NOMO-1 (cell line): ENCODE measurements around the gene GATA3.
"Not testable (repeated sequence)": the region's sequence is repeated elsewhere in the genome, so short reads cannot be mapped to it uniquely, and the experiment has no call there.

Experiments
- DNase-seq, 2 experiments: peaks; one replicate each; lab custom pipeline; 2025; ENCODE audit not compliant: unreplicated experiment in 2 of 2; lab: John Stamatoyannopoulos, UW

Gene GATA3

DNA sequence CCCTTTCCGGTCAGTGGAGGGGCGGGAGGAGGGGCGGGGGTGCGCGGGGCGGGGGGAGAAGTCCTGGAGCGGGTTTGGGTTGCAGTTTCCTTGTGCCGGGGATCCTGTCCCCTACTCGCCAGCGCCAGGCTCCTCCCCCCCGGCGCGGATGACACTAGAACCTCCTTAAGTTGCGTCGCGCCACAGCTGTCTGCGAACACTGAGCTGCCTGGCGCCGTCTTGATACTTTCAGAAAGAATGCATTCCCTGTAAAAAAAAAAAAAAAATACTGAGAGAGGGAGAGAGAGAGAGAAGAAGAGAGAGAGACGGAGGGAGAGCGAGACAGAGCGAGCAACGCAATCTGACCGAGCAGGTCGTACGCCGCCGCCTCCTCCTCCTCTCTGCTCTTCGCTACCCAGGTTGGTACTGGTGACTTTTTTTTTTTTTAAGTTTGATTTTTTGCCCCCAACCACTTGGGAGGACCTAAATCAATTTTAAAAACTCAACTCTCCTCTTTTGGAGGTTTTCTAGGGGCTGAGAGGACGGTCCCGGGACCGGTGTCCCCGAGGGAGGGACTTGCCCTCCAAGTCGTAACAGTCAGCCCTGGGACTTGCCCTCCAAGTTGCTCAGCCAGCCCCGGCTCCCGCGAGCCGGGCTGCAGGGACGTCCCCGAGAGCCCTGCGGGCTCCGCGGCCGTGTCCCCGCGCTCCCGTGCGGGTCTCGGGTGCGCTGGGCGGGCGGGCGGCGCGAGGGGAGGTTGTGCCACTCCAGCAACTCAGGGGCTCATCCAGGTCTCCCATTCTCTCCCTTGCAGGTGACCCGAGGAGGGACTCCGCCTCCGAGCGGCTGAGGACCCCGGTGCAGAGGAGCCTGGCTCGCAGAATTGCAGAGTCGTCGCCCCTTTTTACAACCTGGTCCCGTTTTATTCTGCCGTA lies at the start of gene GATA3:
GATA3 (plus strand) TSS at position 195 of the 914 bp plus-strand sequence. CDS start 968 bp downstream, outside the sequence.
- no peak for DNase-seq

DNA sequence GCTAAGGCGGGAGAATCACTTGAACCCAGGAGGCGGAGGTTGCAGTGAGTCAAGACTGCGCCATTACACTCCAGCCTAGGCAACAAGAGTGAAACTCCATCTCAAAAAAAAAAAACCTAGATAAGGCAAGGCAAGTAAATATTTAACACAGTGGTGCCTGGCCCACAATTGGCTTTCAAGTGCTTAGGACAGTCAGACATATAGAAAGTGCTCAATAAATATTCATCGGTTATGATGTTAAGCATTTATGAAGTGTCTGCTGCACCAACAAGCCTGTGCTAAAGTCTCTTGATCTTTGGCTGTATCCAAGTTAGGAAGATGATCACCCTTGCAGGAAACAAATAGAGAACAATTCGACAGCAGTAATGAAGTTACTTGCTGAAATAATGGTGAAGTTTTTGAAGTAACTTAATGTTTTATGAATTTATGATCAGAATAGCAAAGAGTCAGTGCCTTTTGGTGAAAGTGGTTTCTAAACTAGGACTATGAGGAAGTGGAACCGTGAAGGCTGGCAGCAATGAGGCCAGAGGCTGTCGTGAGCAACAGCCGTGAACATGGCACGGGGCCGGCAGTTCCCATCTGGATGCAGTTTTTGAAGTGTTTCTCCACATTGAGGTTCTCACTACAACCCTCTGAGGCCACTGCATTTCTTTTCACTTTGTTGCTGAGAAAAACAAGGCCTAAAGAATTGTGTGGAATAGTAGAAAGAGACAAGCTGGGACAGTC lies 48.1 kb upstream of the GATA3 start:
- DNase-seq: peak; percentile 22 to 66

DNA sequence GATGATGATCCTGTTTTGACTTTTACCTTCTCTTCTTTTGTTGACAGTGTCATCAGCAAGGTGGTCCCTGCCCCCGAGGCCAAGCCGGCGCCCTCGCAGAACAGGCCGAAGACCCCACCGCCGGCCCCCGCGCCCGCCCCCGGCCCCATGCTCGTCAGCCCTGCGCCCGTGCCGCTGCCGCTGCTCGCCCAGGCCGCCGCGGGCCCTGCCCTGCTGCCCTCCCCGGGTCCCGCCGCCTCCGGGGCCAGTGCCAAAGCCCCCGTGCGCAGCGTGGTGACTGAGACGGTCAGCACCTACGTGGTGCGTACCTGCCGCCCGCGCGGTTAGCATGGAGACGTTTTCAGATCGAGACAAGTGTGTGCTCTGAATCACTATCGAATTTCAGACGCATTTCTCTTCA lies 45.5 kb upstream of the GATA3 start:
- no peak for DNase-seq

DNA sequence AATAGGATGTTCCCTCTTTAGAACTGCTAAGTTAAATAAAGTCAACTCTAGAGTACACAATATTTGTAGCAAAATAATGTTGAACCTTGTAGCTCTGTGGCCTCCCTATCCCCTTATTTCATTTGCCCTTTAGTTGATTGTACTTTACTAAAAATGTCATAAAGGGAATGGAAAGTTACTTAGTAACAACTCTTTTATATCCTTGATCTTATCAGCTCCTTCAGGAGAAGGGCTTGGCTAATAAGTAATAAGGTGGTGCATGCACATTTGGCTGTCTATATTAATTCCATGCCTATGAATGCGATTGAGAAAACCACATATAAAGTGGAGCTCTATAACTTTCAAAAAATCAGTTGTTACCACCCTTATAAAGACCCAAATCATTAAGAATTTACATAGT lies 41.5 kb upstream of the GATA3 start:
- DNase-seq: no peak

DNA sequence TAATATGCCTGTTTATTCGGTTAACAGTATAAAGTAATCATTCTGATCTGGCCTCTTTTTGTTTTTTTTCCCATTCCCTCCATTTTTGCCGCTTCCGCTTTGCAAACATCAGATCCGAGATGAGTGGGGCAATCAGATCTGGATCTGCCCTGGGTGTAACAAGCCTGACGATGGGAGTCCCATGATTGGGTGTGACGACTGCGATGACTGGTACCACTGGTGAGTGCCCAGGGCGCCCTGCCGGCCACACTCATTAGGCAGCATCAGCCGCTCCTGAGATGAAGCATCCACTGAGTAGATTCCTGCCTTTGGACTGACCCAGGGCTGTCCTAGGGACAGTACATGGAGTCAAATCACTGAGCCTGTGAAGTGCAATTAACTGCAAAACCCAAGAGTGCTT lies 40.9 kb upstream of the GATA3 start:
- DNase-seq: no peak

DNA sequence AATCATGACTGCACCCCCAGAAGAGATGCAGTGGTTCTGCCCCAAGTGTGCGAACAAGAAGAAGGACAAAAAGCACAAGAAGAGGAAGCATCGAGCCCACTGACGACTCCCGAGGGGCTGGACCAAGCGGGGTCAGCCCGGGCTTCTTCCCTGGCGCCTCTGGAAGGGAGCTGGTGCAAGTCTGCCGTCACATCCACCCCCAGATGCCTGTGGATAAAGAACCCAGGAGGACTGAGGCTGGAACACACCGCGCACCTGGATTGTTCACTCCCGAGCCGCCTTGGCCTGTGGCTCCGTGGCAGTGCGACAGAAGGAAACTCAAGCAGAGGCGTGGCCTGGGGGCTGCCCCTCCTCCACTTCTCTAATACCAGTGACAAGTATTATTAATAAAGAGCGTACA lies 39.8 kb upstream of the GATA3 start:
- DNase-seq: no peak

DNA sequence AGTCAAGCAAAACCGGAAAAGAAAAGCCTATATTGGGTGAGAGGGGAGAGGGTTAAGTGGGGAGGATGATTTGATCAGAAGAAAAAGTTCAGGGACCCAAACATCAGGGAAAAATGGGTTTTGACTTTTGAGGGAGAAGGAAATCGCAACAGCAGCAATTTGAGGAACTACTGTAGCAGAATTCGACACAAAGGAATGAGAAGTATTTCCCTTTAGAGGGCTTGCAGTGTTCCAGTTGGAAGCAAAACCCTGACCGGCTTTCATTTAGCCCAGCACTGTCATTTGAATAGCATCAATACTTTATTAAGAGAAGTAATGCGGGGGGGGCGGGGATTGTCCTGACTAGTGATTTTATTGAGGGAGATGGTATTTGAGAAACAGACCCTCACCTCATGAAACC lies 37.2 kb upstream of the GATA3 start:
- DNase-seq: no peak

DNA sequence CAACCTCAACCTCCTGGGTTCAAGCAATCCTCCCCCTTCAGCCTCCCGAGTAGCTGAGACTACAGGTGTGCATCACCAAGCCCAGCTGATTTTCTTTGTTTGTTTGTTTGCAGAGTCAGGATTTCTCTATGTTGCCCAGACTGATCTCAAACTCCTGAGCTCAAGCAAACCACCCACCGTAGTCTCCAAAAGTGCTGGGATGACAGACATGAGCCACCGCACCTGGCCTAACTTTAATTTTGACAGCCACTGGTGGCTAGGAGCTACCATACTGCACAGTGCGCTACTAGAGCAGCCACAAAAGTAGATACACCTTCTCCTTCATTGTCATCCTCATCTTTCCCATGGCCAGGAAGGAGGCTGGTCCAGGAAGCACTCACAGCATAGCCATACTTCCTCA lies 31.2 kb upstream of the GATA3 start:
- DNase-seq: no peak

DNA sequence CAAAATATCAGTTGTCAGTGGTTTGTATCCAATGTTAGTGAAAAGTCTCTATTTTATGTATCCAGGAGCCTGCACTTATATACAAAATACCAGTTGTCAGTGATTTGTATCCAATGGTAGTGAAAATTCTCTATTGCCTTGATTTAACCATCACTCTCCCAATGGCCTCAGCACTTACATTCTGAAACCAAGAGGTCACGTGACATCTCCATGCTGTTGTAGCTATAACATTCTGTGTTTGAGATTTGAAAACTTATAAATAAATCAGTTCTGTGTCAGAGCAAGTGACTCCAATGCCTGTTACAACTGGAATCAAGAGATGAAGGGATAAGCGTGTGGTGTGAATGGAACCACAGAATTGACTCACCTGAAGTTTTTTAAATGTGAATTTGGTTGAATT lies 30.6 kb upstream of the GATA3 start:
- no peak for DNase-seq

DNA sequence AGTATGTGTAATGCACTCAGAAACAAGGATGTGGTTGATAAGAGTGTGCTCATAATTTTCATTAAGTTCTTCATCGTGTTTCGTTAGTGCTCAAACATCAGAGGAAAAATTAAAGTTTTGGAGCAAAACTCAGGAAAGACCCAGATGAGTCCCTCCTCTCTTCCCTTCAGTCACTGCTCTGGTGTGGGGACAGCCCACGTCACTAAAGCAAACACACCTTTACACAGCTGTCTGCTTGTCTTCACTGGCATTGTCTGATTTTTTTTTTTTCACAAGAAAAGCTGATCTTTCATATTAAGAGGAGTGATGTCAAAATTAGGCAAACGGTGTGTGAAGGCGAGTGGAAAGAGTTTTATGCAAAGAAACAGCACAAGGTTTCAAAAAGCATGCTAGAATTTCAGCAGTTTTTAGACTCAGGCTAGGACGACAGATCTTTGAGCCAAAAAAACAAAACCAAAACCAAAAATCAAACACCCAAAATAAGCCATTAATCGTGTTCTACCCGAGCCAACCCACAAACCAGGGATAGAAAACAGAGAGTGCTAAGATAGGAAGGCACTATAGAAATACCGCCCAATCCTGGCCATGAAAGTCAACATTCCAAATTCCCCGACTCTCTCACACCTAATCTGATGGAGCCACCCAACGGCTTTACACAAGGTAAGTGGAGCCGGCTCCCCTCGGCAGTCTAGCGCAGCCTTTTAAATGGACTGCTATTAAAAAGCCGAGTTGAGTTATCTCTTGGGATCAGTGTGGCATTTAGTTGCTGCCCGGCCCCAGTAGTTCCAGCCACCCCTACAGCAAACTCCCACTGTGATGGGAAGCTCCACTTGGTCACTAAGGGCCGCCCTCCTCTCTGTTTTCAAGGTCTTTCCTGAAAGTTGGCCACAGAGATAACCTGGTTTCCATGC lies 27.9 kb upstream of the GATA3 start:
- DNase-seq: no peak

DNA sequence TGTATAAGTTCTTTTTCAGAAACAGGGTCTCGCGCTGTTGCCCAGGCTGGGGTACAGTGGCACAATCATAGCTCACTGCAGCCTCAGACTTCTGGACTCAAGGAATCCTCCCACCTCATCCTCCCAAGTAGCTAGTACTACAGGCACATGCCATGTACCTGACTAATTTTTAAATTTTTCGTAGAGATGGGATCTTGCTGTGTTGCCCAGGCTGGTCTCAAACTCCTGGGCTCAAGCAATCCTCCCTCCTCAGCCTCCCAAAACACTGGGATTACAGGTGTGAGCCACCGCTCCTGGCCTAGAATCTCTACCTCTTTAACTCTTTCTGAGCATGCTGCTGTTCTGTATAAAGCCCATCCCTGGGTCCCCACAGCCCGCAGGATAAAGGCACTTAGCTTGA lies 23.3 kb upstream of the GATA3 start:
- not testable (repeated sequence) for DNase-seq

DNA sequence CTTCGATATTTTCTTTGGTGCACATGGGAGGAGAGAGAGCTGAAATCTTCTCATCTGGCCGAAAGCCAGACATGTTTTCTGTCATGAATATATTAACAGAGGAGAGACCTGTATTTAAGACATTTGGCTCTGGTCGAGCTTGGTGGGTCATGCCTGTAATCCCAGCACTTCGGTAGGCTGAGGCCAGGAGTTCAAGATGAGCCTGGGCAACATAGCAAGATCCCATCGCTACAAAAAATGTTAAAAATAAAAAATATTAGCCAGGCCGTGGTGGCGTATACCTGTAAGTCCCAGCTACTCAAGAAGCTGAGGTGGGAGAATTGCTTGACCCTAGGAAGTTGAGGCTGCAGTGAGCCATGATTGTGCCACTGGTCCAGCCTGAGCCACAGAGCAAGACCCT lies 21.9 kb upstream of the GATA3 start:
- no peak for DNase-seq

DNA sequence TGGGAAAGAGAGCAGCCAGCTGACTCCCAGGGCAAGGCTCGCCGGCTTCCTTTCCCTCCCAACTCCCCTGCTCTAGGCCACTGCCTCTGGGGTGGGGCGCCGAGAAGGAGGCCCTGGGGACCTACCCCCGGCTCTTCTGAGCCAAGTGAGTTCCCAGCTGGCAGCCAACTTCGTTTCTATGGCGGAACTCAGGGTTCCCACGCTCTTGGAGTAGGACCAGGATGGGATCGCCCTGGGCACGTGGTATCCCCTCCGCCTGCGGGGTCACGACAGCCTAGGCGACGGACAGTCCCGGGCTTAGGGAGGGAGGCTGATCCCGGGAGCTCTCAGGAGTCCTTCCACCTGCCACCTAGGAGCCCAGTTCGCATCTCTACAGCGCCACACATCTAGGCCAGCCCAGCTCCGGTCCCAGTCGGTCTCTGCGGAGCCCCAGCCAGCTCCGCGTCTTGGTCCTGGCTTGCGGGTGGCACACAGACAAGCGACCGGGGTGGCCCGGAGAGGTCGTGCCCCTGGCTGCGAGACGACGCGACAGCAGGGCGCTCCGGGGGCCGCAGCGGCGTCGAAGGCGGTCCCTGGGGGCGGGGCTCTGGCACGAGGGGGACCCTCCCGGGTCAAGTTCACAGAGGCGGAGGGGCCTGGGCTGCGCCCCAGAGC lies 20.5 kb upstream of the GATA3 start:
- DNase-seq: no peak

DNA sequence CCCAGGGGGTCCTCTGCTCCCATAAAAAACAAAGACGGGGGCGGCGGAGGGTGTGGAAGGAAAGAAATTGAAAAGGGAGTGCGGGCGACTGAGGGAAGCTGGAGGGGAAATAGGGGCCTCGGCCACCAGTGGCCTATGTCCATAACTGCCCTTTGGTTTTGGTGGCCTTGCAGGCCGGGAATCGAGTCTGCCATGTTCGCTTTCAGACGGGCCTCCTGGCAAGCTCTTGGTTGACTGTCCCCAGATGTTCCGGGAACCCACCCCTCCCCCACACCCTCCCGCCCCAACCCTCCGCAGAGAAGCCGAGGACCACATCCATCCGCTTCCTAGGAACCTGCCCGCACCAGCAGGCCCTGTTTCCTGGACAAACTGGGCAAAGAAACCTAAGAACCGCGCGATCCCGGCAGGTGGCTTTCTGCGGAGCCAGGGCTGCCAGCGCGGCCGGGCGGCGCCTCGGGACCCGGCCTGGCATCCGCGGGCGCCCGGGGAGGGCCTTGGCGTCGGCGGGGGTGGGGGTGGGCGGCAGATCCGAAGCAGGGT lies 20.0 kb upstream of the GATA3 start:
- no peak for DNase-seq

DNA sequence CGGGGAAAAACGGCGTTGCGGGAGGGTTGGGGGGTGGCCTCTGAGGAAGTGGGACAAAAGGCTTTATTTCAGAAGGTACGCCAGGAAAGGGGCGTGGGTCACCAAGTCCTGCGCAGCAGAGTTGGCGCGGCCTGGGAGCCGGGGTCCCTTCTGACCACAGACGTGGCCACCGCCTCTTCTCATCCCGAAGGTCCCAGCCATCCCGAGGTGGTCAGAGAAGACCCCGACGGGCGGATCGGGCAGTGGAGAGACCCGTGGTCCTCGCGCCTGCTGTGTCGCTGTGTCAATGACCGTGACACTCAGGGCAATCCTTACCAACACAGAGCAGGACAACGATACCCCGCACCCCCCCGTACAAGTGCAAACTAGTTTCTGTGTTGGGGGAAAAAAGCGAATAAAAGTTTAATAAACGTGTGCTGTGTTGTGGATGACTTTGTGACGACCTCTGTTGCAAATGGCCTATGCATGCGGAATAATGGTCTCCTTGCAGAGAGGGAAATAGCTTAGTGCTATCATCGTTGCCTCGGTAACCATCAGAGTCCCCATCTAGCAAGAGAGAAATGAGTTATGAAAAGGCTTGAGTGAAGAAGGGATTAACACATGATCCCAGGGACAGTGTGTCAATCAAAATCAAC lies 19.4 kb upstream of the GATA3 start:
- DNase-seq: no peak

DNA sequence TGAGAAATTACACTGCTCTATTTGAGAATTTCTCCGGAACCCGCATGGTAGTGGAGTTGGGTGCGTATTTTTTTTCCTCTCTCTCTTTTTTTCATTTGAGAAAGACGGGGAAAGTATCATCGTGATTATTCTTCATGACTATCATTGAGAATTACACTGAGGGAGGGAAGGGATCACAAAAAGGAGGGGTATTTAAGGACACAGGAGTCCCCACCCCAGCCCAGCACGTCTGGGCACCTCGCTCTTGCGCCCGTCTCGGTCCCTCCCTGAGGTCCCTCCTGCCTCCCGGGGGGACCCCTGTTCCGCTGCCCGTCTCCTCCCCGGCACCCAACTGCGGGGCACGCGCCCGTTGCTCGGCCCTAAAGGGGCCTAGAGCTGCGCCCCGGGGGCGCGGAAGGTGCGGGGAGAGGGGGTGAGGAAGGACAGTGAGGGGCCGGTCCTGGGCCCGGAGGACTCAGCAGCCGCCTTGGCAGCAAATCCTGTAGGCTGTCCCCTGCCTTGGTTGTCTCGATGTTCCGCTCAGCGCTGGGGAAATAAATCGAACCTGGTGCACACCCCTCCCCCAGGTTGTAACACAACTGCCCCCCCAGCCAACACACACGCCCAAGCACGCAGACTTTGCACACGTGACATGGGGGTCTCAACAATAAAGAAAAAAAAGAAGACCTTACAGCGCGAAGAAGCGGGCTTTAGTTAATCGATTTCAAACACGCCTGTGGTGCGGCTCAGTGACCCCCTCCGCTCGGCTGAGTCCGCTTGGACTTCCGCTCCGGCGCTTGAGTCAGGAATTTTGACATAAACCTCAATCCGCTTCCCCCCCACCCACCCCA lies 18.6 kb upstream of the GATA3 start:
- no peak for DNase-seq

DNA sequence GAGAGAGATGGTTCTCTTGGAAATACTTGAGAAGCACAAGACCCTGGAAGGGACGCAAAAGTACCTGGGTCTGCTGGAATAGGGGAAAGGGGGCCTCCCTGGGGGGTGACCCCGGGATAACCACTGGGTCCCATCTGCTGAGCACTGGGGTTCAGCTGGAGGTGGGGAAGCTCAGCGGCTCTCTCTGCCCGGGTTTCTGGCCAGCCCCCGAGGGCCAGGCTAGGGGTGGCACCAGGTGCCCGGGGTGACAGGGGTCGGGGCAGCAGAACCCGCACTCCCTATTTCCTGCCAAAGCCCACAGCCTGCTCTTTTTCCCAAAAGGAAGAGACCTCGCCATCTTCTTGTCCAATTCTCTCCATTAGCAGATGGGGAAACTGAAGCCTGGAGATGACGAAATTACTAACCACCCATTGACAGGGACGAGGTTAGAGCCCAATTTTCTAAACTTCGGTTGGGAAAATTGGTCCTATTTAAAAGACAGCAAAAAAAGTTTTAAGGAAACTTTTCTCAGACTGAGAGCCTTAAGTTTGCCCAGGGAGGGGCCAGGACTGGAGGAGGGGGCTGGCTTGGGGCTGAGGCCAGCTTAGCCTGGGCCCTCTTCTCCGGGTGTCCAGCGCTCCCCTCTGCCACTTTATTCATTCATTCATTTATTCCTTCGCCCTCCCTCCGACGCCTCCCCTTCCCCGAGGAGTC lies 17.8 kb upstream of the GATA3 start:
- DNase-seq: no peak

DNA sequence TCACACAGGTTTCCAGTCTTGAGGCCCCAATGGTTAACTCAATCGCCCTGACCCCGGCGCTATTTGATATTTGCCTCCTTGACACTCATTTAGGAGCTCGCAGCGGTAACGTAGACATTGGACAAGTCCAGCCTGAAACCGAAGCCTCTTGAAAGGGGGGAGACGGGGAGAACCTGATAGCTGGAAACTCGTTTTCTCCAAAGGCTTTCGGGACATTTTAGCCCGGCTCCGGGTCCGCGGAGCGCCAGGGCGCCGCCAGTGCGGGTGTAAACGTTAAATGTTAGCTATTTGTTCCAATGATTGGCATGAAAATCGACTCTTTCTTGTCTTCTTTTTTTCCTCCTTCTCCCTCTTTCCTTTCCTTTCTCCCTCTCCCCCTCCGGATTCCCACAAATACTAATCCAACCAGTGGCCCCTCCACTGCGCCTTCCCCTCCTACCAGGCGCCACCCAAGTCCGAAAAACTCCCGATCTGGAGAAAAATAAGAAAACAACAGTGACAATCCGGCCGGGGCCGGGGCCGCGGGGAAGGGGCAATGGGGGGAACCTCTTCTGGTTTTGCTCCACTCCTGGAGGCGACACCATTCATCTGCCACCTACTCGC lies 17.2 kb upstream of the GATA3 start:
- no peak for DNase-seq
